Measurements from ENCODE around the gene RXRA.

DNA sequence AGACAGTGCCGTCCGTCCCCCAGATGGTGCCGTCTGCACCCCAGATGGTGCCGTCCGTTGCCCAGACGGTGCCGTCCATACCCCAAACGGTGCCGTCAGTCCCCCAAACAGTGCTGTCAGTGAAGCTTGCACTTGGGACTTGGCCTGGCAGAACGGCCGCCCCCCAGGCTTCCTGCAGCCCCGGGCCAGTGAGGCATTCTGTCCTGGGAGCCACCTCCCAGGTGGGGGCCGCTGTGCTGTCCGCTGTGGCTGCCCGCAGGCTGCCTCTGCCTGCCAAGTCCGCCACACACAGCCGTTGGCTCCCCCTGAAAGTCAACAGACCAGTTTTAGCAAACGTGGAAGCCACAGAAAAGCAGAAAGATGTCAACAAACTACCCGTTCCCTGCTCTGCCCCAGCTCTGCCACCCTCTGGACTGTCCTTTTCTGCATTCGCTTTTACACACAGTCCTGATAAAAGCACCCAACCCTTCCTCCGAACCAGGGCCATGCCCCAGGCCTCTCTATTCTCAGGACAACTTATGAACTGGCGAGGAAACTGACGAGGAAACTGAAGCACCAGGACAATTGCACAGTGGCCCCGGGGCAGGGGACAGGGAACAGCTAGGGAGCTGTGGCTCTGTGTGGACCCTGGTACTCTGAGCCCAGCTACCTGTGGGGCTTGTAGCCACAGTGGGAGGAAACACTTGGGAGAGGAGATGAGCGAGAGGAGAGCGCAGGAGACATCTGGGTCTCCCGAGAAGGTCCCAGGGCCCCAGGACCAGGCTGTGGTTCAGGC is 39.6 kb upstream of the RXRA start:
- TF ChIP-seq, protein P1, sequence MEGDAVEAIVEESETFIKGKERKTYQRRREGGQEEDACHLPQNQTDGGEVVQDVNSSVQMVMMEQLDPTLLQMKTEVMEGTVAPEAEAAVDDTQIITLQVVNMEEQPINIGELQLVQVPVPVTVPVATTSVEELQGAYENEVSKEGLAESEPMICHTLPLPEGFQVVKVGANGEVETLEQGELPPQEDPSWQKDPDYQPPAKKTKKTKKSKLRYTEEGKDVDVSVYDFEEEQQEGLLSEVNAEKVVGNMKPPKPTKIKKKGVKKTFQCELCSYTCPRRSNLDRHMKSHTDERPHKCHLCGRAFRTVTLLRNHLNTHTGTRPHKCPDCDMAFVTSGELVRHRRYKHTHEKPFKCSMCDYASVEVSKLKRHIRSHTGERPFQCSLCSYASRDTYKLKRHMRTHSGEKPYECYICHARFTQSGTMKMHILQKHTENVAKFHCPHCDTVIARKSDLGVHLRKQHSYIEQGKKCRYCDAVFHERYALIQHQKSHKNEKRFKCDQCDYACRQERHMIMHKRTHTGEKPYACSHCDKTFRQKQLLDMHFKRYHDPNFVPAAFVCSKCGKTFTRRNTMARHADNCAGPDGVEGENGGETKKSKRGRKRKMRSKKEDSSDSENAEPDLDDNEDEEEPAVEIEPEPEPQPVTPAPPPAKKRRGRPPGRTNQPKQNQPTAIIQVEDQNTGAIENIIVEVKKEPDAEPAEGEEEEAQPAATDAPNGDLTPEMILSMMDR (IDR thresholded peaks at IDR 0.05) = no peak
- no peak for TF ChIP-seq ZFX (IDR thresholded peaks at IDR 0.05; ENCODE audit: borderline replicate concordance)

Measured in 22Rv1 (cell line).